ENCODE data around the gene C2orf78. TPM values are rescaled to one million over a fixed set of nuclear protein-coding genes. Genes with fewer than 3 reads are reported as not detected.
"Not testable (repeated sequence)": the region's sequence is repeated elsewhere in the genome, so short reads cannot be mapped to it uniquely, and the experiment has no call there.

C2orf78 gene
- total RNA-seq, result not detected

GRCh38 chr2:73783883-73784282, at the start of gene C2orf78:
Gene C2orf78 (plus strand): TSS chr2:73784183. CDS start chr2:73784310, 127 bp downstream.
- WGBS, 2 donors, result no CpG with 5 or more reads among the region's 3 CpGs
- ATAC-seq; H3K27me3 ChIP-seq; H3K27ac ChIP-seq; H3K4me1 ChIP-seq; H3K4me3 ChIP-seq; DNase-seq; intact Hi-C loops (cut with DNase I); H3K36me3 ChIP-seq (replicated peaks in 1 of 2; ENCODE audit: insufficient read depth in 1 of 2, low read depth in 2 of 2); H3K9me3 ChIP-seq: not testable (repeated sequence)

GRCh38 chr2:73736378-73736777, 47.6 kb upstream of the C2orf78 start:
- H3K4me1 ChIP-seq, result peaks cover 17% of the 10 kb centered on the region
- peak overlapping the region; percentile 62 to 65 for H3K4me3 ChIP-seq
- no peak for TF ChIP-seq CTCF (IDR thresholded peaks at IDR 0.05)
- no peak for TF ChIP-seq POLR2A (IDR thresholded peaks at IDR 0.05)
- WGBS, 2 donors, result 6 to 7% methylated on average over 8 of the region's 8 CpGs
- ATAC-seq (no peak), DNase-seq (no peak)
- H3K27me3 ChIP-seq, result no peaks in the 10 kb centered on the region
- peaks cover 4 to 8% of the 10 kb centered on the region in 2 donors for H3K36me3 ChIP-seq (replicated peaks in 1 of 2; ENCODE audit: insufficient read depth in 1 of 2, low read depth in 2 of 2)
- intact Hi-C loops (cut with DNase I), result no loop called here
- peak overlapping the region in 2 of 4 donors; percentile 2 to 68 for H3K27ac ChIP-seq
- H3K9me3 ChIP-seq, result no peaks in the 10 kb centered on the region

- 0 to 3% methylated on average over 36 to 49 of the region's 49 CpGs for WGBS, 2 donors
- peak in 2 of 3 donors; percentile 75 to 76 for TF ChIP-seq POLR2A (IDR thresholded peaks at IDR 0.05)
- TF ChIP-seq CTCF (IDR thresholded peaks at IDR 0.05), result peak in 1 of 7 experiments; percentile 11
- Histone ChIP-seq H3K4me3 (peak within 1 kb of the TSS; percentile 62 to 65), H3K36me3 (replicated peaks in 1 of 2; ENCODE audit: insufficient read depth in 1 of 2, low read depth in 2 of 2) (peaks cover 1 to 4% of the 10 kb centered on the region in 2 donors), H3K9me3 (no peaks in the 10 kb centered on the region), H3K27me3 (no peaks in the 10 kb centered on the region), H3K4me1 (peaks cover 17% of the 10 kb centered on the region), H3K27ac (peak within 1 kb of the TSS in 3 of 4 donors; percentile 49 to 68 (median 60))
- DNase-seq (peak; percentile 95 to 98 (median 97)), ATAC-seq (peak; percentile 100)
- intact Hi-C loops (cut with DNase I), result no loop called here
These were observed 46.9 kb upstream of the C2orf78 start, which contains the start of gene TPRKB for GRCh38 chr2:73736855-73737779. Gene TPRKB (minus strand): TSS chr2:73737345. CDS start chr2:73734569, 2,776 bp downstream.

GRCh38 chr2:73739101-73739500, 44.9 kb upstream of the C2orf78 start:
- H3K27ac ChIP-seq, result no peak overlapping the region
- no peak overlapping the region for H3K4me3 ChIP-seq
- no peaks in the 10 kb centered on the region for H3K9me3 ChIP-seq
- 76 to 89% methylated on average over 3 of the region's 3 CpGs for WGBS, 2 donors
- DNase-seq (no peak), ATAC-seq (no peak)
- peaks cover 0 to 3% of the 10 kb centered on the region in 2 donors for H3K36me3 ChIP-seq (replicated peaks in 1 of 2; ENCODE audit: insufficient read depth in 1 of 2, low read depth in 2 of 2)
- intact Hi-C loops (cut with DNase I), result no loop called here
- peaks cover 17% of the 10 kb centered on the region for H3K4me1 ChIP-seq
- H3K27me3 ChIP-seq, result no peaks in the 10 kb centered on the region
- no peak for TF ChIP-seq CTCF (IDR thresholded peaks at IDR 0.05)
- TF ChIP-seq POLR2A (IDR thresholded peaks at IDR 0.05), result no peak

- intact Hi-C loops (cut with DNase I), result no loop called here
These were observed 43.2 kb upstream of the C2orf78 start for GRCh38 chr2:73740767-73741166.

More at GRCh38 chr2:73740767-73741166, 43.2 kb upstream of the C2orf78 start:
- 63 to 78% methylated on average over 2 of the region's 2 CpGs for WGBS, 2 donors
- Histone ChIP-seq H3K4me3 (no peak overlapping the region), H3K27ac (no peak overlapping the region), H3K27me3 (no peaks in the 10 kb centered on the region), H3K4me1 (peaks cover 17% of the 10 kb centered on the region), H3K9me3 (no peaks in the 10 kb centered on the region), H3K36me3 (replicated peaks in 1 of 2; ENCODE audit: insufficient read depth in 1 of 2, low read depth in 2 of 2) (no peaks in the 10 kb centered on the region)
- DNase-seq (no peak), ATAC-seq (no peak)
- no peak for TF ChIP-seq POLR2A (IDR thresholded peaks at IDR 0.05)
- TF ChIP-seq CTCF (IDR thresholded peaks at IDR 0.05), result no peak
